HL-60/S4 treated with phorbol 12-myristate 13-acetate at 8.2 ng/mL for 4 days and 3 days (cell line): ENCODE measurements around the gene AKR1E2.

ENCODE experiments used
- in situ Hi-C: fragments of 300-500 bp; cut with MboI; formaldehyde crosslinking; loops from 2 replicates; pipeline ENCODE4 v1.15.0; 2022; ENCODE audit warnings: low sequenced_read_pairs

AKR1E2 gene

DNA sequence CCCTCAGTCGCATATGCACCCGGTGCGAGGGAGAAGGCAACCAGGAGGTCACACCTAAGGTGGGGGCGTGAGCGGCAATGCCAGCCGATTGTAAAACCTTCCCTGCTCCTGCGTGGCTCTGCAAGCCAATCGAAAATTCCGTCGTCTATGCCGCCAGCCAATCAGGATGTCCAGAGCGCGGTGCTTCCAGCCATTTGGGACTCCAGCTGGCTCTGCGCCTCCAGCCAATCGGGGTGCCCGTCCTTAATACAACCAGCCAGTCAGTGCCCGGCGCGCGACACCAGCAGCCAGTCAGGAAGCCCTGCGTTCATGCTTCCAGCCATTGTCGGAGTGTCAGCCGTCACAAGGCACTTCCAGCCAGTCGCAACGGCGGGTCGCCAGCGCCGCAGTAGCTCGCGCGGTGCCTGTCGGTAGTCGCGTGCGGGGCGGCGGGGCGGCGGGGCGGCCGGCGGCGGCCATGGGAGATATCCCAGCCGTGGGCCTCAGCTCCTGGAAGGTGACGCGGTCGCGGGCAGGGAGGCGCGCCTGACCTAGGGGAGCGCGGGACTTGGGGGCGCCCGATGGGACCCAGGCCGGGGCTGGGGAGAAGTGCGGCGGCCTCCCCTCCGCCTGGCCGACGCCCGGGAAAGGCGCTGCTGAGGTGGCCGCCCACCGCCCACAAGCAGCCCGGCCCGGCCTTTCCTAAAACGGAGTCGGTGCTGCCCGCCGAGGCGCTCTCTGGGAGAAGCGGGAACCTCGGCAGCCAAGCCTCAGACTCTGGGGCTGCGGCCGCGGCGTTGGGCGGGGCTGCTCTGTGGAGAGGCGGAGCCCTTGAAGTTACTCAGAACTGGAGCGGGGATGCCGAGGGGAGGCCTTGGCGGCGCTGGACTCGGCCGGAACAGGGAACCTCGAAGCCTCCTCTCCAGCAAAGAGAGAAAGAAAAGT lies at the start of gene AKR1E2:
TSS of gene AKR1E2 (plus strand) at position 340 of the 924 bp plus-strand sequence. CDS start at position 458, 118 bp downstream.
- in situ Hi-C loops, result loop anchor here (25.0 kb wide), 2 partner anchors 561 to 786 kb away; no protein-coding TSS in a partner anchor

DNA sequence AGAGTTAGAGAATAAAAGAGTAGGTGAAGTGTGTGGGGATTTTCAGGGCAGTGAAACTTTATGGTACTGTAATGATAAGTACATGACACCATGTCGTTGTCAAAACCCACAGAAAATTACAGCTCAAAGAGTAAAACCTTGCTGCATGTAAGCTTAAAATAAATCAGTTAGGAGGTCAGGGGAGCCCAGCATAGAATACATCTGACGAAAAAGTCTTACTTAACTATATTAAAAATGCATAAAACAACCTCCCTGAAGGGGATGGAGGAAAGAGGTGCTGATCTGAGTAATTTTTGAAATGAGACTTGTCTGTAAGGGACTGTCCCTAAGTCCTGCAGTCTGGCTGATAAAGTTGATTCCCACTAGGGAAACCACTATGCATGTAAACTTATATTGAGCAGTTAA lies 49.8 kb upstream of the AKR1E2 start:
- in situ Hi-C loops, result no loop called here

DNA sequence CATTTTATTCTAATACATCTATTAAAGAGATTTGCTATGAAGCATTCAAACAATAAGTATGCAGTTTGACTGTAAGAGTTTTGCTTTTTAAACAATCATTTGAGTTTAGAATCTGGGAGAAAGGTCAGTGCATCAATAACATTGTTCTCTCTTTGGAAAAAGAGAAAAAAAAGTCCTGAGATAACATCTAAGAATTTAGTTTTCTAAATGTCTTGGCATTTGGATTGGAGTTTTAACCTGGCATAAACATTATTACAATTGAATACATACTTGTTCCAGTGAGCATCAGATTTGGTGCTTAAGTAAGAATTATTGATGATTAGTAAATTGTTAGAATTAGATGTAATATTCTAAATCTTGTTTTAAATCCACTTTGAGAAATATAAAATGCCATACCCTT lies 47.2 kb upstream of the AKR1E2 start:
- in situ Hi-C loops, result no loop called here

DNA sequence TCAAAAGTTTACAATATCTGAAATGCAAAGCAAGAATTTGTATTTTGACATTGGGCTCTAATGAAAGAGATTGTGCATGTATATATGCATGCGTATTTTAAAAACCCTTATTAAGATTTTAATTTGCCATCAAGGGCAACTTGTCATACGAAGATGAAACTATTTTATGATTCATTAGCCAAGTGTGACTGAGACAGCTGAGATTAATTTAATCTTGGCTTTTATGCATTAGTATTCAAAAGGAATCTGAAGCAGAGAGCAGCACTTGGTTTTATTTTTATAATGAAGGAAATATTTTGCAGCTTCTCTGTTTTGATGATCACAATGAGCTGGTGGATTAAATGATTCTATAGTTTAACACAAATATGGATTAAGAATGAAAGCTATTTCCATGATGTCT lies 45.9 kb upstream of the AKR1E2 start:
- in situ Hi-C loops, result no loop called here

DNA sequence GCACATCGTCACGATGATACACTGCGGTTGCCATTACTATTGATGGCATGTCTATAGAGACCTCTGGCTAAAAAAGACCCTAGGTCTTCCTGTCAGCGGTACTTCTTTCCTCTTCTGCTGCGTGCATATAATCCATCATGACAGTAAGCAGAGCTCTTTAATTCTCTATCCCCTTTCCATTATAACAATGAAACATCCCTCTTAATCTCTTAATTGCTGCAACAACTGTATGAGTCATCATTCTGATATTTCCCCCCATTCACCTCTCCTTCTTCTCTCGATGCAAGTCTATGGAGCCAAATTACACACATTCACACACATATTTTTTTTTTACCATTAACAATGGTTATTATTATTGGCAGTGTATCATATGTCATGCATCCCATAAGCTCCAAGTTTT lies 45.2 kb upstream of the AKR1E2 start:
- in situ Hi-C loops, result no loop called here

DNA sequence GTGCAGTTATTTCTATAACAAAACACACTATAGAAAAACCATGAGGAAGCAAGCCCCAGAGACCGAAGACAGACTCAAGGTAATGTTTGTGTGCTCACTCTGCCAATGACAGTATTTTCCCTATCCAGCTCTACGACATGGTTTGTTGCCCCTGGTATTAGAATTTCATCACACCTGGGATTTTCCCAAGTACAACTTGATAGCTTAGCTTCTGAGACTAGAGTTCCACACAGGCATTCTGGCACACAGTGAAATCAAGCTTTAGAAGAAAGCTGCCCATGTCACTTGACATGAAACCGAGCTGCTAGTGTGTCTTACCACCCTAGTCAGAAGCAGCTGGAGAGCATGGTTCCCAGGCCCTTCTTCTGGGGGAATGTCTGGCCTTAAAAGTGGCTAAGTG lies 44.1 kb upstream of the AKR1E2 start:
- in situ Hi-C loops, result no loop called here

DNA sequence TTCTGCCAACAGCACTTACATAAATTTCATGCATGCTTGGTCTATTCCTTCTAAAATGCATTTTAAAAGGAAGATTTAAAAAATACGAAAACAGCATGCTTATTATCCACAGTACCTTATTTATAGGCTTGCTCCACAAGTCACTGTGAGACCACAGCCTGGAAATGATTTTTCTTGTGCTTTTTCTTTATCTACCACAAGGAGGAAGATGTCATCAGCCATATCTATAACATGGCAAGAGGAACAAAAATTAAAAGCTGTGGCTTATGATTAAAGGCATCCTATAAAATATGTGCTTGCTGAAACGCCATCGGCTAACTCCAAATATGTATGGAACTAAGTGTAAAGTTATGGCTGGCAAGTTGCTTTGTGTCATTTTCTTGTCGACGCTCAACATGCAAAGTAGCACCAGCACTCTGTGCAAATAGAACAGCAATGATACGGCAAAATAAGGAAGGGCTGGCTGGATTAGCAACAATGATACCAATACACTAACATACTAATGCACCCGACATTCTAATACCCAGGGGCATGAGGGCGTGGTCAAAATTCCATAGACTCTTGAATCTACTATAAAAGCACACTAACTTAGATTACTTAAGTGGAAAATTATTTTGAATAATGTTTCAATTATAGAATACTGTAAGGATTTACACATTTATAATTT lies 41.2 kb upstream of the AKR1E2 start:
- in situ Hi-C loops, result no loop called here

DNA sequence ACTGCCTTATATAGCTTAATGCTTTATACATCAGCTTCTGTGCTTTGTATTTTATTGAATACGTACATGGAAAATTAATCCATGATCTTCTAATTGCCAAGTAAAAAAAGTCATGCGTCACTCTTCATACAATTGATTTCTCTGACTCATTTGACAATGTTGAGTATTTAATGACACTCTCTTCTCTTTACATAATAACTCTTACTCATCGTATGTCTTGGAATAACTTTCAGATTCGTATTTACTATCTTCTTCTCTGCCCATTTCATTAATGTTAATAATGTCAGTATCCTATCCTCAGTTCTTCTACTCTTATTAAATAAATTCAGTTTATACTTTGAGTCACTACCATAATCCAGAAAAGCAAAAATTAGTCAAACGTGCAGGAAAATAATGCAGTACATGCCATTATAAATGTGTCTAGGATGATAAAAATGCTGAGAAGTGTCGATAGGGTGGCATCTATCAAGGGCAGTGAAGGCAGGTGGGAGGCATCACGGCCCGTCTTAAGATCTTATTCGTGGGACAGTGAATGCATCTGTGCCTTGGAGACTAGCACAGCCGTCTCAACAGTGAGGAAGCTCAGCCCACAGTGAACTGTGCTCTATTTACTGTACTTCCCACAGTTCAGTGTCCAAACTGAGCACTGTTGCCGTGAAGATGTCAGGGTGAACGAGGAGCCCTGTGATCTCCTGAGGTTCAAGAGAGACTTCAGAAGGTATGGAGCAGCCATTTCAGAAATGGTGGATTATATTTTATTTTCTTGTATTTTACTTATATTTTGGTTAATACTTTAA lies 39.8 kb upstream of the AKR1E2 start:
- in situ Hi-C loops, result no loop called here

DNA sequence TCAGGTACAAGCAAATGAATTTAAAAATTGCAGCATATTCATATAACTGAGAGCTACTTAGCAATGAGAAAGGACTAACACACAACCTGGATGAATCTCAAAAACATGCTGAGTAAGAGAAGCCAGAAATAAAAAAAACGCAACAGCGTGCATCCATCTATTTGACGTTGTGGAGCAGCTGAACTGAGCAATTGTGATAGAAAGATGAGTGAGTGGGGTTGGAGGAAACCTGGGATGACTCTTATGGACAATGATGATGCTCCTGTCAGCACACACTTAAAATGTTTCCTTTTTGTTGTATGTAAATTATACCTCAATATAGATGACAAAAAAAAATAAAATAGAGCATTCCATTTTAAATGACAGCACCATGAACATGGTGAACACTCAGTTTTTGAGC lies 36.0 kb upstream of the AKR1E2 start:
- in situ Hi-C loops, result no loop called here

DNA sequence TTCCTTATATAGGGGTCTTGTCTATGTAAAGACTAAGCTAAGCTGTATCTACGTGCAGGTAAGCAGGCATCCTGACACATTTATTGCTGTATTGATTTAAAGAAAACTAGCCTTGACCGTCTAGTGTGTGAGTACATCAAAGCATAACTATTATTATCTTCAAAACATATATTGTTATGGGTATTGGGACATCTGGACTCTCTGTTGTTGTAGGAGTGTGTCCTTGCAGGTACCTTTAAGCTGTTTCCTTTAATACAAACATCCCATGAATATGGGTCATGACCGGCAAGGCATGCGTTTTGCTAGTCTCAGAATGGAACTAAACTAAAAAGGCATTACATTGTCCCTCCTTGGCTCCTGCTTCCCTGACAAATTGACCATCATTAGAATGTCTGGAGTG lies 35.1 kb upstream of the AKR1E2 start:
- in situ Hi-C loops, result no loop called here

DNA sequence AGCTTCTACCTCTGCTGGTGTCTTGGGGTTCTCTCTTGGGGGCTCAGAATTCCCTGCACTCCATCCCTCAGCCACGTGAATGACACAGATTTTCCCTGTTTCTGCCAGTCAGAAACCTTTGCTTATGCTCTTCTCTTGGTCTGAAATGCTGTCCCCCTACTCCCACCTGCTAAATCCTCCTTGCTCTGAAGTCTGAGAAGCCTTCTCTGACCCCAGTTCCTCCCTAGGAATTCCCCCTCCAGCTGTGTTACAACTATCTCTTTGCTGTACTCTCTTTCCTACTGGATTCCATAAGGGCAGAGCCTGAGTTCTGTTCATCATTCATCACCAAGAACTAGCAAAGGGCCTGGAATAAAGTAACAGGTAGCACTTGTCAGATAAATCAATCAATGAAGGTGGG lies 33.6 kb upstream of the AKR1E2 start:
- in situ Hi-C loops, result no loop called here

DNA sequence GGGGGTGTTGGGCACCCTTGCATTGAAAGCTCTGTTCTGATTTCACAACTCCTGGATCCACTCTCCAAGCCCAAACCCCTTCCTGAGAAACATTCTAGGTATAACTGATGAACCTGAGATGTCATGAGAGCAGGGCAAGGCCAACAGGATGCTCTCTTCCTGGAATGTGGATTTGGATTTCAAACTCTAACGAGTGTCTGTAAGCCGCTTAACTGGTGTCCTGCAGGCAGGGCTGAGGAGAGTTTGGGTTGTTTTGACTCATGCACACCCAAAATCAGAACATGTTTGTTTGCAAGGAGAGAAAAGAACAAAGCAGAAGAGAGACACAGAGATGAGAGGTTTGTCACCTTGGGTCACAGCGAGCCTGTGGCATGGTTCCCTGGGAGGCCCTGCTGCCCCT lies 24.6 kb upstream of the AKR1E2 start:
- in situ Hi-C loops, result no loop called here

DNA sequence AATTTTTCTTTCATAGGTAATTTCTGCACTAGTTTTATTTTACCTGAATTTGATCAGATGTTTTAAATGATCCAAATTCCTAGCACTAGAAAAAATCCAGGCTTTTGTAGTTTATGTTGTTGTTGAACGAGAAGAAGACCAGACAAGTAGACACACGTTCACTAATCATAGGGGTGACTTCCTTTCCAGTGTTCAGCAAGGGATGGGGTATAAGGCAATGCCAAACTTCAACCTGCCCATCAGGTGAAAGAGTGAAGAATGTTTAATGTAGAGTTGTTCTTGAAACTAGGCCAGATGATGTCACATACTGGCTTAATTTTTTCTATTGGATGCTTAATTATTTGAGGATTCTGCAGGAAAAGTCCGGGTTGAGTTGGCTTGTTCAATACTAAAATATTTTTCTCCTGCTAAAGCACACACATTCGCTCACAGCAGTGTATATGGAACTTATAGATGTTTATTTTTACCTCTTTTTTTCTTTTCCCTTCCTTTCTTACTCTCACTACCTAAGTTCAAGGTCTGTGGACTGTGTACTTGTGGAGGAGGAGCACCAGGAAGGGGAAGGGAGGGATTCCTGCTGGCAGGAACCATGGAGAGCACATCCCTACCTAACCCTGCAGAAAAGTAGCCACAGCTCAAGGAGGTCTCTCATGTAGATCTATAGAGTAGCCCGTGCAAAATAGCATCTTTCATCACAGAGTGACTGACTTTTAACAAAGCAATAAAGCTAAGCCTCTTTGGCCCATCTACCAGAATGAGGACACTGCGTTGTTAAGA lies 23.1 kb upstream of the AKR1E2 start:
- in situ Hi-C loops, result no loop called here

DNA sequence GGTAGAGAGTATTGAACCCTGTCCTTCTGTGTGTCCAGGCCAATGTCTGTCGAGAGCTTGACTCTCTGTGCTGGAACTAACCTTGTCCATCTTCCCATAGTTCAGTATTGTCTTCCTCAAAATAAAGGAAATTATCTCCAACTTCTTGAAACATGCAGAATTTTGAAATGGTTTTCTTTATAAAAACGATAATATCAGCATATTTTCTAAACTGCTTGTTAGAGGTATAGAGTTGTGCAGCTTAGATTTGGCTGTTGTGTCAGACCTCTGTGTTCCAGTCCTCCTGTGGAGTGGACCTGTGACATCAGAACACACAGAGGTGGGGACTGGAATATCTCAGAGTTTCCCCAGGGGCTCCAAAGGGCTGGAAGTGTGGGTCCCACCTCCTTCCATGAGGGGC lies 22.2 kb upstream of the AKR1E2 start:
- in situ Hi-C loops, result no loop called here

DNA sequence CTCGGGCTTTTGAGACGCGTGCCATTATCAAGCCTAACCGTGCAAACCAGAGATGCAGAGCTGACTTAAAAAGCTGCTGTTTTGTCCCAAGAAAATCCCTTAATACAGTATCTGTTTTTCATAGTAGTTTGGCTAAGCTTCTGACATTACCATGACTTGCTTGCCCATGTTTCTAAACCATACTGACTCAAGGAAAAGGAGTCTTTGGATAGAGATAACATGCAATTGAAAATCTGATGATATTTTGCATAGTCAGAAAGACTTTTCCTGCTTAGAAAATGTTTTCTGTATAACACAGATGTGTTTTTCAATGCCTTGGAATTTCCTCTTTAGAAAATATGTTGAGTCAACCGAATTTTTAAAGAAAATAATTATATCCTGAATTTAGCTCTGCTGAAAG lies 21.5 kb upstream of the AKR1E2 start:
- in situ Hi-C loops, result no loop called here

DNA sequence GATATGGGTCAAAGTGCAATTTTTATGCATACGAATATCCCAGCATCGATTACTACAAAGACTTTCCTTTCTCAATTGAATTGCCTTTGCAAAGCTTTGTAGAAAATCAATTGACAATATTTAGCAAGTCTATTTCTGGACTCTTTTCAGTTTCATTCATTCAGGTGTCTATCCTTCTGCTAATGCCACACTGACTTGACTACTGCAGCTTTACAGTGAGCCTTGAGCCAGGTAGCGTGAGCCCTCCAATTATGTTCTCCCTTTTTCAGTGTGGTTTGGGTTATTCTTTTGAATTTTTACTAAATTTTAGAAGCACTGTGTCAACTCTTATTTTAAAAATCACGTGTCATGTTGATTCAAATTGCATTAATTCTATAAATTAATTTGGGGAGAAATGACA lies 19.5 kb upstream of the AKR1E2 start:
- in situ Hi-C loops, result no loop called here

DNA sequence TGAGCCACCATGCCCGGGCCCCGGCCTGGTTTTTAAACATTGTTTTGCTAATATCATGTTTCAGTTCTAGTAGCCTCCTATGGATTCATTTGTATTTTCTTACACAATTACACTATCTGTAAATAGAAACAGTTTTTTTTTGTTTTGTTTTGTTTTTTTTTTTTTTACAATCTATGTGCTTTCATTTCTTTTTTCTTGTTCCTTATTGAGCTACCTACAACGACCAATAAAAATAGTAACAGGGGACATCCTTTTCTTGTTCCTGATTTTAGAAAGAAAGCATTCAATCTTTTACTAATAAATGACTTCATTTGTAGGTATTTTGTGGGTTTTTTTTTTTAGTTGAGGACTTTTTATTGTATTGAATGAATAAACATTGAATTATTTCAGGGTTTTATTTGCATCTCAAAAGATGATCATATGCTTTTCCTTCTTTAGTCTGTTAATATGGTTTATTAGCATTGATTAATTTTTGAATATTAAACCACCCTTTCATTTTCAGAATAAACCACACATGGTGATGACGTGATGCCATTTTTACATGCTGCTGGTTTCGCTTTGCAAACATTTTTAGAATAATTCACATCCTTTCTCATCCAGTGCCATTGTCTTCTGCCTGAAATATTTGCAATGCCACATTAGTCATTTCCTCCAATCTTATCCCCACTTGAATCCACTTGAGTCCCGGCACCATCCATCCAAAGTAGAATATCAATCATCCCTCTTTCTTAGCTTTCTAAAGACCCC lies 18.1 kb upstream of the AKR1E2 start:
- in situ Hi-C loops, result no loop called here

DNA sequence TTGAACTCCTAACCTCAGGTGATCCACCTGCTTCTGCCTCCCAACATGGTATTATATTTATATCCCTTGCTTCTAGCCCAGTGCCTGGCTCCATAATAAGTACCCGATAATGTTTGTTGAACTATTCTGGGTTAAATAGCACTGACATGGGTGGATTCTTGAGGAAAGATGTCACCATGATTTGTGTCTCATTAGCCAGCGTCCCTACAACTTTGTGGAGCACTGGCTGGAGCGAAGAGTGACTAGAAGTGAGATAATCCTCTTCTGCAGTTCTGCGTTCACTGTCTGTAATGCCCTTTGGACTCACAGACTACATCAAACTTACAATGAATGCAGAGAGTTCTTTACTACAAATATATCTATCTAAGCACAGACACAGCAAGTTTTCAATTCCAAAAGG lies 16.9 kb upstream of the AKR1E2 start:
- in situ Hi-C loops, result no loop called here

DNA sequence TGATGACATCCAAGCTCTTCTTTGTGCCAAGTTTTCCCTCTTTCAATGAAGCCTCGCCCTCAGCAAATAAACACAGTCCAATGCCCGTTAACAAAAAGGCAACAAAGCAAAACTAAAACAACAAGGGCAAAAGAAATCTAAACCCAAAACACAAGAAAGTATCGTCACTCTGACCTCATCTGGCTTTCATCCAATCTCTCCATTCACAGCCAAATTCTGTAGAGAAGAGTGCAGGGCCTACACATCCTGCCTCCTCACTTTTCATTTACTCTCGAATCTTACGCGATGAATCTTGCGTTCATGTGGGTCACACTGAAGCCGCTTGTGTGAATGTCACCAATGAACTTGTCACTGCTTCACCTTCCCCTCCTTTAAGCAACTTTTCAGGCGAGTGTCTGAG lies 15.9 kb upstream of the AKR1E2 start:
- in situ Hi-C loops, result no loop called here

DNA sequence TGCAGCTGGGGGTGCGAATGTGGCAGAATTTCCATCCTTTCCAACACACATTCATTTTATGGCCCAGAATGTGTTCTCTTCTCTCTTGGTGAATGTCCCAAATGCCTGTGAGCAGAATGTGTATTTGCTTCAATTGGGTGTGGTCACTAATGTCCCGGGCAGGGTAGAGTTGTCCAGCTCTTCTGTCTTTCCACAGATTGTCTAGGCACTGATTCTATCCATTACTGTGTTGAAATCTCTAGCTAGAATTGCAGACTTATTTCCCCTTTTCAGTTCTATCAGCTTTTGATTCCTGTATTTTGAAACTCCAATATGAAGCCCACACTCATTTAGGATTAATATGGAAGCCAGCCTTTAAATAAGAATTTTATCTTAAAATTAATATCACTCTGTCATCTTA lies 14.0 kb upstream of the AKR1E2 start:
- in situ Hi-C loops, result no loop called here
